ENCODE results near the gene DNAAF9. TPM values are rescaled to one million over a fixed set of nuclear protein-coding genes. Genes with fewer than 3 reads are reported as not detected.
"Not testable (repeated sequence)": the region's sequence is repeated elsewhere in the genome, so short reads cannot be mapped to it uniquely, and the experiment has no call there.

Gene DNAAF9
- total RNA-seq = 1.9 and 2.1 TPM in 2 replicates

DNA sequence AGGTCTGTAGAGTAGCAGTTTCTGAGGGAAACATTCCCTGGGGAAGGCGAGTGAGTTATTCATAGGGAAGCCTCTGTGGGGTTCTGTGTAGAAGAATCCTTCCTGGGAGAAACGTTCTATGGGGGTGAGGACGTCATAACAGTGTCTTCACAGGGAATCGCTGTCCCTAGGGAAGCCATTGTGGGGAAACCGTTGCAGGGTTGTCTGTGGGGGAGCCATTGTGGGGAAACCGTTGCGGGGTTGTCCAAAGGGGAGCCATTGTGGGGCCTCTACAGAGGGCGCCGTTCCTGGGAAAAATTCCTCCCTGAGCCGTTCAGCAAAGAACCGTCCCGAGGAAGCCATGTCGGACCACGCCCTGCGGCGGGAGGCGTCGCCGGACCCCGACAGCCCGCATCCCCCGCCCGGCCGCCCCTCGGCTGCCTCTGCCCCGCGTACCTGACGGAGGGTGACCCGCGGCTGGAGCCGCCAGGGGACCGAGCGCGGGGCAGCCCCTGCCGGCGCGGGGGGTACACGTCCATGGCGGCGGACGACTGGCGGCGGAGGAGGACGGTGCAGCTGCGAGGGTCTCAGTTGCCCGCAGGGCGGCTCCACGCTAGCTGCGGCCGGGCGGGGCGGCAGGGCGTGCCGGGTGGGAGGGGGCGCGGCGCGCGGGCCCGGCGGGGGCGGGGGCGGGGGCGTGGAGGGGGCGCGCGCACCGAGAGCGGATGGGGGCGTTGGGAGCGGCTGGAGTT is at the start of gene DNAAF9:
DNAAF9 (minus strand) TSS at position 630 of the 731 bp plus-strand sequence; CDS start at position 518, 112 bp downstream.
- intact Hi-C loops (cut with micrococcal nuclease) = loop anchor here (5.0 kb wide), 2 partner anchors 390 to 755 kb away; partner anchors contain the start of genes CDC25B and NOP56

DNA sequence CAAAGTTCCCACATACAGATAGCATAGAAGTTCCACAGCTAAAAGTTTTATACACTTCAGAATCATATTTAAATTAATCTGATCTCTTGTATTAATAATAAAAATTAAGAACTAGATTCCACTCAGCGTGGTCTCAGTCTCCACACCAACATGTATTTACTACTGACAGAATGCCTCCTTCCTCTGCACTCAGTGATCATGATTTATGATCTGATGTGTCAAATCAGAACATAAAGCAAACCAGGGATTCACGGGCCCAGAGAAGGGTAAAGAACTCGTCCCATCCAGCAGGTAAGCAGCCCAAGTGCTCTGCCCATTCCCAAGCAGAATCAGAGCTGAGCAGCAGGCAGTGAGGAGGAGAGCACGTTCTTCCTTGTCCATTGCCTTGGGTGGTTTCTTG is 49.2 kb upstream of the DNAAF9 start:
- intact Hi-C loops (cut with micrococcal nuclease) = no loop called here

DNA sequence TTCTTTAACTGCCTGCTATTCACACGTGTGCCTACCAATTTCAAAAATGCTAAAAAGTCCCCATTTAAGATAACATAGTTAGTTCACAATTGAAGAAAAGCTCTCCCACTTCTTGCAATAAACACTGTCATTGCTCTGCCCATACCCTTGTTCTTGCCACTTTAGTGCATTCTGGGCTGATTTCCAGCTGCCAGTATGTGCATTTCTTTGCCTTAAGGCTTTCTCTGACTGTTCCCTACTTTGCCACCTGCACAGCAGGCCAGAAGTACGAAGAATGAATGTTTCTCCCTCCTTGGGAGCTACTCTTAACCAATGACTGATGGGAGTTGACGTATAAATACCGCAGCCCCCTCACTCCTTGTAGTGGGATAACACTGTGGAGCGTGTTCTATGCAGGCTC is 47.4 kb upstream of the DNAAF9 start:
- intact Hi-C loops (cut with micrococcal nuclease) = no loop called here

DNA sequence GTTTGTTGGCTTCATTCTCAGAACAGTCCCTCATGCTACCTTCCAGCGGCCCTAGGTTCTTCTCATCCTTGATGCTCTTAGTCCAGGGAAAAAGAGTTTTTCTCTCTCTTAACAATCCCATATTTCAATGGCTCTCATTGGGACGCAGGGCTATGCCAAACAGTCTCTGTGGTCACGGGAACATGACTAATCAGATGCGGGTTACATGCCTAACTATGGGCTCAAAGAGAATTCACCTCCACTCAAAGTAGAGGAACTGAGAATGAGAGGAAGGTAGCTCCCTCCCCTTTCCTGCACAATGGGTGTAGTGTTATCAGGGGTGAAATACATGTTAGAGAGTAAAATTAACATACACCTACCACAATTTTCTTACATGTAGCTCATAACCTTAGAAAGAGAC is 45.2 kb upstream of the DNAAF9 start:
- intact Hi-C loops (cut with micrococcal nuclease) = no loop called here

DNA sequence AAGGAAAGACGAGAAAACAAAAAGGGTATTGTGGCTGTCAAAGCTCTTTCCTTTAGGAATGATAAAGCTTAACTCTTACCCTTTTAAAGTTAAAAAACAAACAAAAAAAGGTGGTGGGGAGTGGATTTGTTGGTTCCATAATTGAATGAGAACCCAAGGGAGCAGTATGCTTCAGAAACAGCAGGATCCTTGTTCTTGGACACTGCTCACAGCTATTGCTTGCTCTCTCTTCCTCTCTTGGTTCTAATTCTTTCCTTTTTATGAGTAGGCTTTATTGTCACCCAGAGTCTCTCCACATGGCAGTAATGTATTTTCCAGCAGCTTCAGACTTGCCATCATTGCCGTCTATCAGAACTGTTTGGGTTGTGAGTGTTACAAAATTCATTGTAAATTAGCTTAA is 44.7 kb upstream of the DNAAF9 start:
- intact Hi-C loops (cut with micrococcal nuclease) = no loop called here

DNA sequence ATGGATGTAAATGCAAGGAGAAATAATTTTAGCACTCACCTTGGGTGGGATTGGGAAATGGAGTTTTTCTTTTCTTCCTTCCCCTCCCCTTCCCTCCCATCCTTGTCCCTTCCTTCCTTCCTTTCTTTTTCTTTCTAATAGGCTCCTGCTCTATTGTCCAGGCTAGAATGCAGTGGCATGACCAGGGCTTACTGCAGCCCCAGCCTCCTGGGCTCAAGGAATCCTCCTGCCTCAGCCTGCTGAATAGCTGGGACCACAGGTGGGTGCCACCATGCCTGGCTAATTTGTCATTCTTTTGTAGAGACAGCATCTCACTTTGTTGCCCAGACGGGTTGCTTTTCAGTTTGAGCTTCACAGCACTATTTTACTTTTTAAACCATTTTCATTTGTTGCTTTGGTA is 41.9 kb upstream of the DNAAF9 start:
- intact Hi-C loops (cut with micrococcal nuclease) = no loop called here

DNA sequence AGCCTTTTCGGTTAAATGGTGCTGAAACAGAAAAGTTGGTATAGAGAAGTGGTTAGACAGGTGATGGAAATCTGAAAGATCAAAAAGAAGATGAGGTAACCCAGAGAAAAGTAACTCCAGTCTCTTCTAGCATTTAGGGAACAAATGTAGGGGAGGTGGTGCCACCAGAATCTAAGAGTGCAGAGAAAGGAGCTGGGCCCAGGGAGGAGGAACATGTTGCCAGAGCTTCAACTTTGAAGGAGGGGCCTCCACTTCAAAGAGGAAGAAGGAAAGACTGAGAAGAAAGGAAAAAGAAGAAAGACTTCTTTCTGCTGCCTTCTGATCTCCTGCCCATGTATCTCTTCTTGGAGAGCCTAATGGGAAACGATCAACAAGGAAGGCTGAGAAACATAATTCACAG is 39.9 kb upstream of the DNAAF9 start:
- intact Hi-C loops (cut with micrococcal nuclease) = no loop called here

DNA sequence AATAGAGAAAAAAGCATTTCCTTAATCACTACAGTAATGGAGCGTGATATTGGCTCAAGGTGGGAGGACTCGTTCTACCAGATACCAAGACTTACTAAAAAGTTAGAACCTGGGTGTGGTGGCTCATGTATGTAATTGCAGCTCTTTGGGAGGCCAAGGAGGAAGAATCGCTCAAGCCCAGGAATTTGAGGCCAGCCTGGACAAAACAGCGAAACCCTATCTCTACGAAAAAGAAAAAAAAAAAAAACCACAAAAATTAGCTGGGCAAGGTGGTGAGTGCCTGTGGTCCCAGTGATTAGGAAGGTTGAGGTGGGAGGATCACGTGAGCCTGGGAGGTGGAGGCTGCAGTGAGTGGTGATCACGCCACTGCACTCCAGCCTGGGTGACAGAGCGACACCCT is 39.3 kb upstream of the DNAAF9 start:
- intact Hi-C loops (cut with micrococcal nuclease) = no loop called here

DNA sequence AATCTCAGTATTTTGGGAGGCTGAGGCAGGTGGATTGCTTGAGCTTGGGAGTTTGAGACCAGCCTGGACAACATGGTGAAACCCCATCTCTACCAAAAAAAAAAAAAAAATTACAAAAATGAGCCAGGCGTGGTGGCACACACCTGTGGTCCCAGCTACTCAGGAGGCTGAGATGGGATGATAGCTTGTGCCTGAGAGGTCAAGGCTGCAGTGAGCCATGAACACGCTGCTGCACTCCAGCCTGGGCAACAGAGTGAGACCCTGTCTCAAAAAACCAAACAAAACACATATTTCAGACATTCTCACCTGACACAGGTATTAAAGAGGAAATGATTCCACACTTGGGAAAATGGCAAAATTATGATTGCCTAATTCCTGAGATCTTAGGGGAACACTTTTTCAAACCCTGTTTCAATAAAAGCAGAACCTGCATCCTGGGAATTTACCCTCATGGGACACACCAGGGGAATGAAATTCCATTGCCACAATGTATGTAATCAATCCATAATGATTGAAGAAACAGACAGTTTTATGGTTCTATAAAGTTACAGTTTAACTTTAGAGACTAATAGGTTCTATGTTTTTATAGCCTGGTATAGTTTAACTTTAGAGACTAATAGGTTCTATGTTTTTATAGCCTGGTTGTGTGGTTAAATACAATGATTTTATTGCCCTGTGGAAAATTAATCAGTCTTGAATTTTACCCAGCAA is 29.6 kb upstream of the DNAAF9 start:
- intact Hi-C loops (cut with micrococcal nuclease) = no loop called here

DNA sequence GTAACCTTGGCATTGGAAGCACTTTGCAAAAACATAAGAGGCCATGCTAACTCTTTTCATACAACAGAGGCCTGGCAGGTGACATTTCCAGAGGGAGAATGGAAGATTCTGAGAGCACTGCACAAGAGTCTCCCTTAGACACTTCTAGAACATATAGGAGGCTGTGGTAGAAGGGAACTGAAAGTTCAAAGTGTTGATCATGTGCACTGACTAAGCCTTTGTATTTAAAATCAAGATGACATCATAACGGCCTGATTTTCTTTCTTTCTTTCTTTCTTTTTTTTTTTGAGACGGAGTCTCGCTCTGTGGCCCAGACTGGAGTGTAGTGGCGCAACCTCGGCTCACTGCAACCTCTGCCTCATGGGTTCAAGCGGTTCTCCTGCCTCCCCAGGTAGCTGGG is 26.8 kb upstream of the DNAAF9 start:
- intact Hi-C loops (cut with micrococcal nuclease) = no loop called here

DNA sequence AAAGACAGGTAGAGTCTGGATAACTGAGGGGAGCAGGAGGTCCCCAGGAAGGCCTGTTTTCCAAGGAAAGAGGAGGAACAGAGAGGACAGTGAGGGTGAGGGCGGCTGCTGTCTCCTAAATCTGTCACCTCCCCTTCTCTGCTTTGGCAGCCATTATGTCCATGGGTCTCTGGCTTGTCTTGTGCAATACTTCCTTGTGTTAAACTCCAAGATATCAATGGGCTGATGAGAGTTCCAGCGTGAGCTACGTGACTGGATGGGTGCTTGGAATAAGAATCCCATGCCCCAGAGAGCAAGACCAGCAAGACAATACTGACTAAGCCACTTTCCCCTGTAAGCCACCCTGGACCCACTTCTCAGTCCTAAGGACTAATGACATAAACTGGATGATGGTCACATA is 26.3 kb upstream of the DNAAF9 start:
- intact Hi-C loops (cut with micrococcal nuclease) = no loop called here

DNA sequence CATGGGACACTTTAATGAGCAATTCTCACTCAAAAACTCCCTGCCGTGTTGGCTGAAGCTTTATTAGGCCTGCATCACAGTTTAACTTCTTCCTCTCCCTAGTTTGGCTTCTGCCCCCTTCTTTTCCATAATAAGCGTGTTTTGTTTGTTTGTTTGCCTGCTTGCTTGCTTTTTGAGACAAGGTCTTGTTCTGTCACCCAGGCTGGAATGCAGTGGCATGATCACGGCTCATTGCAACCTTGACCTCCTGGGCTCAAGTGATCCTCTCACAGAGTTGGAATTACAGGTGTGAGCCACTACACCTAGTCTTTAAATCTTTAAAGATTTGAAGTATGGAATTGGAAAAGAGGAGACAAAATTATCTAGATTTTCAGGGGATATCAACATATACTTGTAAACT is 25.4 kb upstream of the DNAAF9 start:
- intact Hi-C loops (cut with micrococcal nuclease) = no loop called here

DNA sequence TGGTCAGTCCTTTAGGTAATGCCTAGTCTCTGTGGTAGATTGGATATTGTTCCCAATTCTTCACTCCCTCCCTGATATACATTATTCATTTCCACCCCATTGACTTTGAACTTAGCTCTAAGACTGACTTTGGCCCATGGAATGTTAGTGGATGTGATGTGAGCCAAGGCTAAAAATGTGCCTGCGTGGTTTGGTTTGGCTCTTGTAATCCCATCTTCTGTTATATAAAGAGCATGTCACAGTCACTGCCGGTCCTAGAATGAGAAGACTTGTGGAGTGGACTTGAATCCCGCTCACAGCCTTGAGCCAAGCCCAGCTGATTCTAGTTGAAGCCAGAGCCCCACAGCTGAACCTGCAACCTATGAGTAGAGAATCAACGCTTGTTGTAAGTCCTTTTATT is 23.6 kb upstream of the DNAAF9 start:
- intact Hi-C loops (cut with micrococcal nuclease) = no loop called here

DNA sequence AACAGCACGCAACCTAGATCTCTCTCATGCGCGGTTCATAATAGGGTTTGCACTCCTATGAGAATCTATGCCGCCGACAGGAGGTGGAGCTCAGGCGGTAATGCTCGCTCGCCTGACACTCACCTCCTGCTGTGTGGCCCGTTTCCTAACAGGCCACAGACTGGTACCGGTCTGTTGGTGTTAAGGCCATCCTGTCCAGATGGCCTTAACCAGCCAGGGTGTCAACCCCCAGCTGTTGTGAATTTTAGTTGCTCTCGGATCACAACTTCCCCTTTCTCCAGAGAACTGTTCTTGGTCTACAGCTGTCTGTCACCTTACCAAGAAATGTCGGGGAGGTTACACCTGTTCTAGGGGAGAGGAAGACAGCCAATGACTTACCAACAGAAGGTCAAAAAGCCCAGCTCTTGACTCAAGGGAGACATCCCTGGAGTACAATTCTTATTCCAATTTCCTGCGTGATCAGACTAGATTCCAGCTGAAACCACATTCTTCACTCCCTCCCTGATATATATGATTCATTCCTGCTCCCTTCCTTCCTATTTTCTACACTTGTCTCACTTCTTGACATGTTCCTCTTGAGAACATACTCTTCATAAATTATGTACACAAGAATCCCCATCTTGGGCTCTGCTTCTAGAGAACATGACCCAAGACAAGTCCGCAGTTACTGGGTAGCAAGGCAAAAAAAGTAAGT is 23.1 kb upstream of the DNAAF9 start:
- intact Hi-C loops (cut with micrococcal nuclease) = no loop called here

DNA sequence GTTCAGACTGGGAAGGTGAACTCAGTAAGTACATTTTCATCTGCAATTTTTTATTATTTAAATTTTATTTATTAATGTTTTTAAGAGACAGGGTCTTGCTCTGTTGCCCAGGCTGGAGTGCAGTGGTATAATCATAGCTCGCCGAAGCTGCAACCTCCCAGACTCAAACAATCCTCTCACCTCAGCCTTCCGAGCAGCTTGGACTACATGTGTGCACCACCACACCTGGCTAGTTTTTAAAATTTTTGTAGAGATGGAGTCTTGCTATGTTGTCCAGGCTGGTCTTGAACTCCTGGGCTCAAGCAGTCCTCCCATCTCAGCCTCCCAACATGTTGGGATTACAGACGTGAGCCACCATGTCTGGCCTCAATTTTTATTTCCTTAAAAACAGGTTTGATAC is 19.3 kb upstream of the DNAAF9 start:
- intact Hi-C loops (cut with micrococcal nuclease) = not testable (repeated sequence)

DNA sequence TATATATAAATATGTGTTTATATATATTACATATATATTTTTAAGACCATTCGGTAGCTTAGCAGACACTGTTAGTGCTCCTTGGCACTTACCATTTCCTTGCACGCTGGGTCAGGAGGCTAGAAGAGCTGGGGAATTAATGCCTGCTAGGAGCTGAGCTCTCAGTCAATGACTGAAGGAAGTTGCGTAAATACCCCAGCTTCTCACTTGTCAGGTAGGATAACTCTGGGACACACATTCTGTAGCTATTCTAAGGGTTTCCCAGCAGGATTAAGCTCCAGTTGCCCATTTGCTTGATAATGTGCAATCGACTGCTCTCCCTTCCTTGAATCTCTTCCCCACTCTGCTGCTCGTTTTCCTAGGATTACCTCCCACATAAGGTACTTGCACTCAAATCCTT is 15.7 kb upstream of the DNAAF9 start:
- intact Hi-C loops (cut with micrococcal nuclease) = loop anchor here (5.0 kb wide), 1 partner anchor 244 kb away; no protein-coding TSS in a partner anchor

DNA sequence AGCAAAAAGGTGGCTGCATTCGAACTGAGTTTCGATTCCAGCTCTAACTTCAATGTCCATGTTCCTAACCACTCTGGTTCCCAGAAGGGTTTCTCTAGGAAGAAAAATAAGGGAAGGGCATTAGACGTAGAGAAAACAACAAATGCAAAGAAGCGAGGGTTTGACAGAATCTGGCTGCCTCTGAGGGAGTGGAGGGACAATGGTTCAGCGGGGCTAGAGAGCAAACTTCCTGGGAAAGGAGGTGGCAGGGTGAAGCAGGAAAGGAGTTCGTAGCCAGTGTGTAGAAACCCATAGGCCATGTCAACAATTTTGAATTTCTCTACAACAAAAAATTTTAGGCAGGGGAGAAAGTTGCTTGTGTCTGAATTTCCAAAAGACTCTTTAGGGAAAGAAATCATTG is 14.5 kb upstream of the DNAAF9 start:
- intact Hi-C loops (cut with micrococcal nuclease) = loop anchor here (5.0 kb wide), 1 partner anchor 245 kb away; no protein-coding TSS in a partner anchor

DNA sequence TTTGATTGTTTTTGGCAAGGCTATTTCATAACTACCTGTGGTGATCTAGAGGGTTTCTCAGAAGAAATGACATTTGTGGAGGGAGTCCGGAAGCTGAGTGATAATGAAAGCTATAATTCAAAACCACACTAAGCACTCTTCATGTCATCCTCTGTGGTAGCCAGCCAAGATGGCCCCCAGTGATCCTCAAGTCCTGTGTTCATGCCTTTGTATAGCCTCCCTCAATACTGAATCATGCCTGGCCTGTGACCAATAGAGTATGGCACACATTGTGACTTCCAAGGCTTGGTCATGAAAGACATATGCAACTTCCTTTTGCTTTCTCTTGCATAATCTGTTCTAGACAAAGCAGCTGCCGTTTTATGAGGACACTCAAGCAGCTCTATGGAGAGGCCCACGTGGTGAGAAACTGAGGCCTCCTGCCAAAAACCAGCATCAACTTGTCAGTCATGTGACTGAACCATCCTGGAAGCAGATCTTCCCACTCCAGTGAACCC is 12.8 kb upstream of the DNAAF9 start:
- intact Hi-C loops (cut with micrococcal nuclease) = loop anchor here (1.0 to 5.0 kb wide), 4 partner anchors 12 to 347 kb away; partner anchors contain the start of genes ADISSP and ATRN

DNA sequence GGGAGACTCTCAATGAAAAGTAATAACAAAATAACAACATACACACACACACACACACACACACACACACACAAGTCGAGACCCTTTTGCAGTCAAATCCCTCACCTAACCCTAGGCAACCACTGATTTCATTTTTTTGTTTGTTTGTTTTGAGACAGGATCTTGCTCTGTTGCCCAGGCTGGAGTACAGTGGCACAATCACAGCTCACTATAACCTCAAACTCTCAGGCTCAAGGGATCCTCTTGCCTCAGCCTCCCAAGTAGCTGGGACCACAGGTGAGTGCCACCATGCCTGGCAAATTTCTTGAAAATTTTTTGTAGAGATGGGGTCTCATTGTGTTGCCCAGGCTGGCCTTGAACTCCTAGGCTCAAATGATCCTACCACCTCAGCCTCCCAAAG is 10.7 kb upstream of the DNAAF9 start:
- intact Hi-C loops (cut with micrococcal nuclease) = not testable (repeated sequence)

DNA sequence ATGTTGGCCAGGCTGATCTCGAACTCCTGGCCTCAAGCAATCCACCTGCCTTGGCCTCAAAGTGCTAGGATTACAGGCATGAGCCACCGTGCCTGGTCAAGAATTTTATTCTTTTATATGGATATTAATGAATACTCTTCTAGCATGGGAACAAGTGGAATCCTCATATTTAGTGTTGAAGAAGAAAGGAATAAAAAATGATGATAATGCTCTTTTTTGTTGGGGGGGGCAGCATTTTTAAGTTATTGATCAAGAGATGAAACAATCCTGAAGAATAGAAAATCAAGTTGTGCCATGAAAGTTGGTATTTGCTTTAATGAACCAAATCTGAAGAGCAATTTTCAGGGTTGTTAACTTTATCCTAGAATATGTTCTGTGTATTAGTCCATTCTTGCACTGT is 6.7 kb upstream of the DNAAF9 start:
- intact Hi-C loops (cut with micrococcal nuclease) = no loop called here

DNA sequence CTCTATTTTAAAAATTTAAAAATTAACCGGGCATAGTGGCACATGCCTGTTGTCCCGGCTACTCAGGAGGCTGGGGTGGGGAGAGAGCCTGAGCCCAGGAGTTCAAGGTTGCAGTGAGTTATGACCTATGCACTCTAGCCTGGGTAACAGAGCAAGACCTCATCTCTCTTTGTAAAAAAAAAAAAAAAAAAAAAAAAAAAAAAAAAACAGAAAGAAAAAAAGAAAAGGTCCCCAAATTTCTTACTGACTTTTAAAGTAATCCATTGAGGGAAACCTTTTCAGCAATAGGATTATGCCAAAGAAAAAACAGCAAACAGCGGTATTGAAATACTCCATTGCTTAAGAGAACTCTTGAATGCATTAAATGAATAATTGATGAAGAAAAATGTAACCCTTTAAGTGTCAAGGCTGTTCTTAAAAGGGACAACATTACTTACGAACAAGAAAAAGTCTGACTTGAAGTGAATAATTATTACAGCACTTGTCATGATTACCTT is 6.0 kb upstream of the DNAAF9 start:
- intact Hi-C loops (cut with micrococcal nuclease) = no loop called here
